Uterus (tissue), 2 donors: ENCODE data around the gene CLEC4D.

Experiments used
- CTCF ChIP-seq, 4 experiments: fragments of 200-600 bp in 2 of 4; fragments of 450-650 bp in 2 of 4; sonication (generic) in 2 of 4; IDR thresholded peaks; one replicate each; pipeline ENCODE4 v1.5.1; 2016 to 2019; ENCODE audit warnings: antibody characterized with exemption in 4 of 4, mild to moderate bottlenecking in 2 of 4, moderate library complexity in 1 of 4
- POLR2A ChIP-seq, 2 donors: fragments of 450-650 bp; IDR thresholded peaks; one replicate each; pipeline ENCODE4 v1.6.1; 2016; ENCODE audit warnings: antibody characterized with exemption in 2 of 2, mild to moderate bottlenecking in 1 of 2, moderate library complexity in 1 of 2

GRCh38 chr12:8541562-8541961 is 28.3 kb downstream of the CLEC4D start:
- TF ChIP-seq CTCF (IDR thresholded peaks at IDR 0.05), result no peak
- TF ChIP-seq POLR2A (IDR thresholded peaks at IDR 0.05), result no peak
